Endothelial cell (in vitro differentiated cells): ENCODE data around the gene SH2D7. TPM values are rescaled to one million over a fixed set of nuclear protein-coding genes. Genes with fewer than 3 reads are reported as not detected.

Source experiments
- DNase-seq: peaks from one replicate; pipeline ENCODE4 v3.0.0; 2021; ENCODE audit warnings: low spot score
- H3K27ac Mint-ChIP-seq: one replicate; pipeline ENCODE4 v1.8.0; 2021; ENCODE audit warnings: mixed read lengths, inconsistent platforms; ENCODE audit not compliant: unreplicated experiment
- H3K27me3 Mint-ChIP-seq: one replicate; pipeline ENCODE4 v1.8.0; 2021; ENCODE audit warnings: mild to moderate bottlenecking, moderate library complexity, mixed read lengths, inconsistent platforms; ENCODE audit not compliant: unreplicated experiment
- H3K36me3 Mint-ChIP-seq: one replicate; pipeline ENCODE4 v1.8.0; 2021; ENCODE audit warnings: mild to moderate bottlenecking, low read depth, mixed read lengths, inconsistent platforms; ENCODE audit not compliant: unreplicated experiment
- H3K4me1 Mint-ChIP-seq: one replicate; pipeline ENCODE4 v1.8.0; 2021; ENCODE audit warnings: mild to moderate bottlenecking, mixed read lengths, inconsistent platforms; ENCODE audit not compliant: unreplicated experiment
- H3K4me3 Mint-ChIP-seq: one replicate; pipeline ENCODE4 v1.8.0; 2021; ENCODE audit warnings: mild to moderate bottlenecking, mixed read lengths, inconsistent platforms; ENCODE audit not compliant: unreplicated experiment
- H3K9me3 Mint-ChIP-seq: one replicate; pipeline ENCODE4 v1.8.0; 2021; ENCODE audit warnings: mixed read lengths, inconsistent platforms; ENCODE audit not compliant: unreplicated experiment
- total RNA-seq: library from RNA; stranded (reverse); fragmentation: NEBNext Ultra II Directional; extraction: Animal tissue kit (Norgen Biotek cat#: 25700); gene quantifications from one replicate; pipeline ENCODE4 v1.2.1, GENCODE V29; 2021; ENCODE audit not compliant: unreplicated experiment
- TF ChIP-seq, protein P1 (sequence below): fragments of 200-600 bp; sonication (generic); IDR thresholded peaks from one replicate; pipeline ENCODE4 v1.5.0; 2021; ENCODE audit warnings: antibody characterized with exemption; ENCODE audit not compliant: unreplicated experiment

The SH2D7 gene
- total RNA-seq, 1 donor from 2014 or later: not detected

GRCh38 chr15:78088773-78089080 lies 3.6 kb upstream of the SH2D7 start:
- Mint-ChIP-seq H3K9me3 (no peaks in the 10 kb centered on the region), H3K27ac (no peak overlapping the region), H3K4me3 (no peak overlapping the region), H3K27me3 (peaks cover 1% of the 10 kb centered on the region), H3K4me1 (no peaks in the 10 kb centered on the region), H3K36me3 (peaks cover 4% of the 10 kb centered on the region)
- TF ChIP-seq, protein P1, sequence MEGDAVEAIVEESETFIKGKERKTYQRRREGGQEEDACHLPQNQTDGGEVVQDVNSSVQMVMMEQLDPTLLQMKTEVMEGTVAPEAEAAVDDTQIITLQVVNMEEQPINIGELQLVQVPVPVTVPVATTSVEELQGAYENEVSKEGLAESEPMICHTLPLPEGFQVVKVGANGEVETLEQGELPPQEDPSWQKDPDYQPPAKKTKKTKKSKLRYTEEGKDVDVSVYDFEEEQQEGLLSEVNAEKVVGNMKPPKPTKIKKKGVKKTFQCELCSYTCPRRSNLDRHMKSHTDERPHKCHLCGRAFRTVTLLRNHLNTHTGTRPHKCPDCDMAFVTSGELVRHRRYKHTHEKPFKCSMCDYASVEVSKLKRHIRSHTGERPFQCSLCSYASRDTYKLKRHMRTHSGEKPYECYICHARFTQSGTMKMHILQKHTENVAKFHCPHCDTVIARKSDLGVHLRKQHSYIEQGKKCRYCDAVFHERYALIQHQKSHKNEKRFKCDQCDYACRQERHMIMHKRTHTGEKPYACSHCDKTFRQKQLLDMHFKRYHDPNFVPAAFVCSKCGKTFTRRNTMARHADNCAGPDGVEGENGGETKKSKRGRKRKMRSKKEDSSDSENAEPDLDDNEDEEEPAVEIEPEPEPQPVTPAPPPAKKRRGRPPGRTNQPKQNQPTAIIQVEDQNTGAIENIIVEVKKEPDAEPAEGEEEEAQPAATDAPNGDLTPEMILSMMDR: no peak
- DNase-seq: no peak

DNA sequence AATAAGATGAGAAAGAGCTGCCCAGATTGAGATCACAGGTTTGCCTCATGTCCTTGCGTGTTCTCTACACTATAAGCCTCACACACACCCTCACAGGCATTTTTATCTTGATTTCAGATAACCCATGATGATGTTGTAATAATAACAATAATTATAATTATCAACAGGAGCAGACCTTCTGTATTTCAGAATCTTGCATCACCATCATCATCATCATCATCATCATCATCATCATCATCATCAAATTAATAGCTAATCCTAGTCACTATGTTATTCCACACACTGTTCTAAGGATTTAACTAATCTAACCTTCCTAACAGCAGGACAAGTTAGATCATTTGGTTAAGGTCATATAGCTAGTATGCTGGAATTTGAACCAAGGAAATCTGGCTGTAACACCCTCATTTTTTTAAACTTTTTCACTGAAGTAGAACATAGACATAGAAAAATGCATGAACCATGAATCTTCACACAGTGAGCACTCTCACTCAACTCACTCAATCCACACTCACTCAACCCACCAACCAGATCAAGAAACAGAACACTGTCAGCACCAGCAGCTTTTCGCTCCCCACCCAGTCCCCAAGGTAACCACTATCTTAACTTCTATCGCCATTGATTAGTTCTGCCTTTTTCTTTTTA lies 1.8 kb upstream of the SH2D7 start:
- Mint-ChIP-seq H3K36me3 (peaks cover 4% of the 10 kb centered on the region), H3K4me3 (no peak overlapping the region), H3K9me3 (no peaks in the 10 kb centered on the region), H3K27ac (peak overlapping the region; percentile 19), H3K27me3 (peaks cover 1% of the 10 kb centered on the region), H3K4me1 (no peaks in the 10 kb centered on the region)
- no peak for DNase-seq
- TF ChIP-seq, protein P1: no peak

GRCh38 chr15:78093242-78094020 lies 1.1 kb downstream of the SH2D7 start:
- Mint-ChIP-seq H3K9me3 (no peaks in the 10 kb centered on the region), H3K27ac (no peak overlapping the region), H3K27me3 (peaks cover 1% of the 10 kb centered on the region), H3K4me1 (no peaks in the 10 kb centered on the region), H3K36me3 (peaks cover 4% of the 10 kb centered on the region), H3K4me3 (no peak overlapping the region)
- TF ChIP-seq, protein P1: no peak
- no peak for DNase-seq

- H3K27me3 Mint-ChIP-seq: peaks cover 1% of the 10 kb centered on the region
These were observed 5.3 kb downstream of the SH2D7 start for GRCh38 chr15:78097667-78098066.

More at GRCh38 chr15:78097667-78098066, 5.3 kb downstream of the SH2D7 start:
- no peak for DNase-seq
- Mint-ChIP-seq H3K4me3 (no peak overlapping the region), H3K36me3 (no peaks in the 10 kb centered on the region), H3K9me3 (no peaks in the 10 kb centered on the region), H3K27ac (no peak overlapping the region), H3K4me1 (no peaks in the 10 kb centered on the region)
- TF ChIP-seq, protein P1: no peak
